Neural cell (in vitro differentiated cells): Measurements from ENCODE around the gene XPA. TPM values are rescaled to one million over a fixed set of nuclear protein-coding genes. Genes with fewer than 3 reads are reported as not detected.

Experiments used
- H2AFZ ChIP-seq: fragments of 200-600, 300-800 bp; sonication (generic), shearing (Covaris generic); 2 replicates; pipeline ENCODE4 v1.6.0; 2014; ENCODE audit warnings: low read depth, mild to moderate bottlenecking, antibody characterized with exemption, low read length, moderate library complexity
- H3F3A ChIP-seq: fragments of 200-600 bp; shearing (Covaris generic); 2 replicates; pipeline ENCODE4 v1.6.1; 2016; ENCODE audit warnings: mild to moderate bottlenecking, moderate library complexity, mixed read lengths, antibody characterized with exemption, low read length; ENCODE audit not compliant: insufficient read depth, poor library complexity, severe bottlenecking
- H3K27ac ChIP-seq: fragments of 200-600, 300-800 bp; sonication (generic), shearing (Covaris generic); 2 replicates; pipeline ENCODE4 v1.5.1; 2014; ENCODE audit warnings: mild to moderate bottlenecking, low read length, moderate library complexity
- H3K27me3 ChIP-seq: fragments of 300-800, 200-600 bp; sonication (generic), shearing (Covaris generic); 2 replicates; pipeline ENCODE4 v1.6.0; 2014; ENCODE audit warnings: mild to moderate bottlenecking, low read depth, low read length, moderate library complexity; ENCODE audit not compliant: insufficient read depth
- H3K36me3 ChIP-seq: fragments of 300-800, 200-600 bp; sonication (generic), shearing (Covaris generic); 2 replicates; pipeline ENCODE4 v1.5.1; 2014; ENCODE audit warnings: mild to moderate bottlenecking, antibody characterized with exemption, low read length, moderate library complexity; ENCODE audit not compliant: insufficient read depth
- H3K4me2 ChIP-seq: fragments of 300-800, 200-600 bp; sonication (generic), shearing (Covaris generic); 2 replicates; pipeline ENCODE4 v1.6.0; 2014; ENCODE audit warnings: mild to moderate bottlenecking, low read length
- H3K4me3 ChIP-seq: fragments of 300-800, 200-600 bp; sonication (generic), shearing (Covaris generic); 2 replicates; pipeline ENCODE4 v1.5.1; 2014; ENCODE audit warnings: mild to moderate bottlenecking, low read length, moderate library complexity
- H3K79me2 ChIP-seq: fragments of 200-600 bp; shearing (Covaris generic); replicated peaks from 2 replicates; pipeline ENCODE4 v1.6.0; 2014; ENCODE audit warnings: mild to moderate bottlenecking, low read length, moderate library complexity; ENCODE audit not compliant: insufficient read depth
- H3K9ac ChIP-seq: fragments of 300-800, 200-600 bp; sonication (generic), shearing (Covaris generic); 2 replicates; pipeline ENCODE4 v1.6.1; 2016; ENCODE audit warnings: mild to moderate bottlenecking, low read length, mixed read lengths
- H3K9me2 ChIP-seq: fragments of 200-600 bp; shearing (Covaris generic); 2 replicates; pipeline ENCODE4 v1.6.1; 2016; ENCODE audit warnings: mild to moderate bottlenecking, low read length, mixed read lengths; ENCODE audit not compliant: insufficient read depth
- H3K9me3 ChIP-seq: fragments of 200-600, 300-800 bp; sonication (generic), shearing (Covaris generic); 2 replicates; pipeline ENCODE4 v1.6.1; 2016; ENCODE audit warnings: mild to moderate bottlenecking, mixed run types, low read length, moderate library complexity, mixed read lengths
- H4K20me1 ChIP-seq: fragments of 200-600 bp; shearing (Covaris generic); 2 replicates; pipeline ENCODE4 v1.6.1; 2016; ENCODE audit warnings: mild to moderate bottlenecking, mixed run types; ENCODE audit not compliant: insufficient read depth
- CTCF ChIP-seq: fragments of 450-650 bp; IDR thresholded peaks from 2 replicates; pipeline ENCODE4 v1.5.1; 2014; ENCODE audit warnings: antibody characterized with exemption, mild to moderate bottlenecking, moderate library complexity; ENCODE audit not compliant: poor library complexity, severe bottlenecking
- EP300 ChIP-seq: fragments of 450-650 bp; conservative IDR thresholded peaks from 2 replicates; pipeline ENCODE4 v1.6.1; 2014; ENCODE audit warnings: antibody characterized with exemption, mild to moderate bottlenecking, moderate library complexity; ENCODE audit not compliant: poor library complexity, severe bottlenecking
- EZH2 ChIP-seq: fragments of 200-600, 300-800 bp; shearing (Covaris generic), sonication (generic); IDR thresholded peaks from 2 replicates; pipeline ENCODE4 v1.6.1; 2014; ENCODE audit warnings: antibody characterized with exemption, low read length, borderline replicate concordance, mild to moderate bottlenecking; ENCODE audit not compliant: insufficient read depth, poor library complexity, severe bottlenecking
- MXI1 ChIP-seq: fragments of 450-650 bp; conservative IDR thresholded peaks from 2 replicates; pipeline ENCODE4 v1.6.1; 2014; ENCODE audit warnings: antibody characterized with exemption, mild to moderate bottlenecking; ENCODE audit not compliant: poor library complexity, severe bottlenecking
- POLR2AphosphoS5 ChIP-seq: IDR thresholded peaks from 2 replicates; pipeline ENCODE4 v1.6.1; 2012
- RAD21 ChIP-seq: fragments of 450-650 bp; conservative IDR thresholded peaks from 2 replicates; pipeline ENCODE4 v1.6.1; 2014; ENCODE audit warnings: antibody characterized with exemption, mild to moderate bottlenecking, moderate library complexity
- REST ChIP-seq: IDR thresholded peaks from 2 replicates; pipeline ENCODE4 v1.6.1; 2012; ENCODE audit warnings: borderline replicate concordance
- SMC3 ChIP-seq: fragments of 450-650 bp; conservative IDR thresholded peaks from 2 replicates; pipeline ENCODE4 v1.6.1; 2014; ENCODE audit warnings: antibody characterized with exemption, mild to moderate bottlenecking, moderate library complexity; ENCODE audit not compliant: poor library complexity
- TAF1 ChIP-seq: IDR thresholded peaks from 2 replicates; pipeline ENCODE4 v1.6.1; 2012; ENCODE audit warnings: low read depth
- polyA plus RNA-seq: library from polyadenylated mRNA; depleted of rRNA; stranded (reverse); fragments of >200 nt; gene quantifications from 2 replicates; pipeline ENCODE4 v1.2.3, GENCODE V29; 2014

XPA gene
- polyA plus RNA-seq, 1 donor from 2014 or later: 34.5 TPM

- Histone ChIP-seq H3K9ac (peak overlapping the region; percentile 98), H3K27ac (peak overlapping the region; percentile 99), H3K79me2 (peaks cover 76% of the 10 kb centered on the region), H4K20me1 (no peaks in the 10 kb centered on the region), H3K9me3 (no peaks in the 10 kb centered on the region), H3K27me3 (no peaks in the 10 kb centered on the region), H3K9me2 (no peaks in the 10 kb centered on the region), H3K36me3 (no peaks in the 10 kb centered on the region), H3F3A (peaks cover 7% of the 10 kb centered on the region), H2AFZ (peak overlapping the region; percentile 54), H3K4me3 (peak overlapping the region; percentile 96), H3K4me2 (peak overlapping the region; percentile 72)
- TF ChIP-seq RAD21 (no peak), TAF1 (no peak), REST (peak; percentile 19), MXI1 (peak; percentile 78)
Measured at GRCh38 chr9:97633859-97634490, 63.2 kb downstream of the XPA start.

GRCh38 chr9:97632985-97633858, 63.9 kb downstream of the XPA start, which contains the start of the genes NCBP1 and TSTD2:
Gene NCBP1 (plus strand): TSS chr9:97633821. CDS start chr9:97633882, 61 bp downstream.
Gene TSTD2 (minus strand): TSS chr9:97633368. CDS start chr9:97627562, 5,806 bp downstream.
- peaks cover 75% of the 10 kb centered on the region for H3K79me2 ChIP-seq
- peak within 1 kb of the TSS; percentile 98 for H3K9ac ChIP-seq
- no peaks in the 10 kb centered on the region for H3K36me3 ChIP-seq
- H3K27me3 ChIP-seq: no peaks in the 10 kb centered on the region
- peak within 1 kb of the TSS; percentile 94 for H2AFZ ChIP-seq
- peaks cover 7% of the 10 kb centered on the region for H3F3A ChIP-seq
- no peaks in the 10 kb centered on the region for H3K9me3 ChIP-seq
- peak within 1 kb of the TSS; percentile 99 for H3K27ac ChIP-seq
- no peaks in the 10 kb centered on the region for H4K20me1 ChIP-seq
- TF ChIP-seq EZH2 (no peak), SMC3 (no peak), REST (peak; percentile 60), TAF1 (peak; percentile 71), RAD21 (no peak), POLR2AphosphoS5 (peak; percentile 92), EP300 (peak; percentile 66), CTCF (peak; percentile 36), MXI1 (peak; percentile 84)
- H3K4me3 ChIP-seq: peak within 1 kb of the TSS; percentile 96
- no peaks in the 10 kb centered on the region for H3K9me2 ChIP-seq
- peak within 1 kb of the TSS; percentile 99 for H3K4me2 ChIP-seq
